KOPT-K1 (cell line): ENCODE measurements around the gene ZSWIM4.

ENCODE experiments used
- H3K27ac ChIP-seq: fragments of 200-600 bp; sonication (generic); 2 replicates; pipeline ENCODE4 v1.5.1; 2016; ENCODE audit warnings: antibody characterized with exemption, mild to moderate bottlenecking, low read depth, low read length; ENCODE audit not compliant: poor library complexity, severe bottlenecking
- H3K36me3 ChIP-seq: fragments of 200-600 bp; sonication (generic); 2 replicates; pipeline ENCODE4 v1.5.1; 2017; ENCODE audit warnings: antibody characterized with exemption, mild to moderate bottlenecking, low read length, moderate library complexity; ENCODE audit not compliant: insufficient read depth
- H3K9me3 ChIP-seq: fragments of 200-600 bp; sonication (generic); 2 replicates; pipeline ENCODE4 v1.5.1; 2017; ENCODE audit warnings: antibody characterized with exemption, low read length, mild to moderate bottlenecking; ENCODE audit not compliant: insufficient read depth, poor library complexity, severe bottlenecking

ZSWIM4 gene

GRCh38 chr19:13817018-13817614, 21.9 kb downstream of the ZSWIM4 start:
- H3K27ac ChIP-seq, result no peak overlapping the region

GRCh38 chr19:13817615-13818371, 22.6 kb downstream of the ZSWIM4 start:
- H3K27ac ChIP-seq, result no peak overlapping the region
- H3K36me3 ChIP-seq, result no peaks in the 10 kb centered on the region
- H3K9me3 ChIP-seq, result no peaks in the 10 kb centered on the region

More at GRCh38 chr19:13817018-13817614, 21.9 kb downstream of the ZSWIM4 start:
- Histone ChIP-seq H3K9me3 (no peaks in the 10 kb centered on the region), H3K36me3 (no peaks in the 10 kb centered on the region)

GRCh38 chr19:13819238-13819637, 24.0 kb downstream of the ZSWIM4 start:
- Histone ChIP-seq H3K27ac (no peak overlapping the region), H3K36me3 (no peaks in the 10 kb centered on the region), H3K9me3 (no peaks in the 10 kb centered on the region)

- Histone ChIP-seq H3K9me3 (no peaks in the 10 kb centered on the region), H3K36me3 (no peaks in the 10 kb centered on the region), H3K27ac (no peak overlapping the region)
Measured at GRCh38 chr19:13821292-13821691, 26.0 kb downstream of the ZSWIM4 start.

GRCh38 chr19:13823256-13823655, 28.0 kb downstream of the ZSWIM4 start:
- Histone ChIP-seq H3K27ac (no peak overlapping the region), H3K36me3 (no peaks in the 10 kb centered on the region)

GRCh38 chr19:13823901-13824300, 28.7 kb downstream of the ZSWIM4 start:
- no peaks in the 10 kb centered on the region for H3K36me3 ChIP-seq
- H3K9me3 ChIP-seq, result no peaks in the 10 kb centered on the region
- H3K27ac ChIP-seq, result no peak overlapping the region

More at GRCh38 chr19:13823256-13823655, 28.0 kb downstream of the ZSWIM4 start:
- no peaks in the 10 kb centered on the region for H3K9me3 ChIP-seq

GRCh38 chr19:13824703-13825102, 29.5 kb downstream of the ZSWIM4 start:
- Histone ChIP-seq H3K27ac (no peak overlapping the region), H3K9me3 (no peaks in the 10 kb centered on the region), H3K36me3 (no peaks in the 10 kb centered on the region)

GRCh38 chr19:13825489-13826441, 30.5 kb downstream of the ZSWIM4 start:
- H3K9me3 ChIP-seq, result no peaks in the 10 kb centered on the region
- H3K27ac ChIP-seq, result no peak overlapping the region
- no peaks in the 10 kb centered on the region for H3K36me3 ChIP-seq

GRCh38 chr19:13826652-13827235, 31.5 kb downstream of the ZSWIM4 start:
- Histone ChIP-seq H3K27ac (no peak overlapping the region), H3K36me3 (no peaks in the 10 kb centered on the region), H3K9me3 (no peaks in the 10 kb centered on the region)

- Histone ChIP-seq H3K27ac (no peak overlapping the region), H3K36me3 (no peaks in the 10 kb centered on the region), H3K9me3 (no peaks in the 10 kb centered on the region)
Measured at GRCh38 chr19:13827656-13828055, 32.4 kb downstream of the ZSWIM4 start.

- Histone ChIP-seq H3K27ac (no peak overlapping the region), H3K9me3 (no peaks in the 10 kb centered on the region), H3K36me3 (no peaks in the 10 kb centered on the region)
Measured at GRCh38 chr19:13830114-13830740, 35.0 kb downstream of the ZSWIM4 start.

GRCh38 chr19:13830741-13831536, 35.7 kb downstream of the ZSWIM4 start:
- no peaks in the 10 kb centered on the region for H3K9me3 ChIP-seq
- H3K36me3 ChIP-seq, result no peaks in the 10 kb centered on the region
- no peak overlapping the region for H3K27ac ChIP-seq

- H3K36me3 ChIP-seq, result no peaks in the 10 kb centered on the region
- H3K9me3 ChIP-seq, result no peaks in the 10 kb centered on the region
- no peak overlapping the region for H3K27ac ChIP-seq
Measured at GRCh38 chr19:13831537-13832467, 36.6 kb downstream of the ZSWIM4 start.
